SJSA1 (cell line): ENCODE data around the gene MIGA1. TPM values are rescaled to one million over a fixed set of nuclear protein-coding genes. Genes with fewer than 3 reads are reported as not detected.
"Not testable (repeated sequence)": the region's sequence is repeated elsewhere in the genome, so short reads cannot be mapped to it uniquely, and the experiment has no call there.

Source experiments
- DNase-seq, 2 experiments: peaks; one replicate each; pipeline ENCODE4 v3.0.0-alpha.2; 2015 to 2020; ENCODE audit warnings: low spot score in 2 of 2, low read depth in 1 of 2
- H3K27ac ChIP-seq: fragments of 250-450 bp; sonication (Bioruptor Pico); 2 replicates; pipeline ENCODE4 v1.5.1; 2020; ENCODE audit warnings: mild to moderate bottlenecking, moderate library complexity
- H3K27me3 ChIP-seq: fragments of 250-450 bp; sonication (Bioruptor Pico); replicated peaks from 2 replicates; pipeline ENCODE4 v1.5.1; 2020; ENCODE audit warnings: mild to moderate bottlenecking, moderate library complexity
- H3K36me3 ChIP-seq: fragments of 250-450 bp; sonication (Bioruptor Pico); 2 replicates; pipeline ENCODE4 v1.5.1; 2020; ENCODE audit warnings: mild to moderate bottlenecking
- H3K4me1 ChIP-seq: fragments of 250-450 bp; sonication (Bioruptor Pico); replicated peaks from 2 replicates; pipeline ENCODE4 v1.6.1; 2021; ENCODE audit warnings: mild to moderate bottlenecking
- H3K4me3 ChIP-seq: fragments of 250-450 bp; sonication (Bioruptor Pico); 2 replicates; pipeline ENCODE4 v1.5.1; 2020; ENCODE audit warnings: mild to moderate bottlenecking
- H3K9me3 ChIP-seq: fragments of 250-450 bp; sonication (Bioruptor Pico); replicated peaks from 2 replicates; pipeline ENCODE4 v1.5.1; 2020; ENCODE audit warnings: mild to moderate bottlenecking
- total RNA-seq: library from RNA; depleted of rRNA; stranded (reverse); fragments of >200 nt; shearing (Covaris generic); gene quantifications from 2 replicates; pipeline ENCODE4 v1.2.3, GENCODE V29; 2014

Gene MIGA1
- total RNA-seq, 1 experiment from 2014 or later = 13.2 TPM

- no peak for DNase-seq
- H3K4me3 ChIP-seq = no peak overlapping the region
These were observed 40.7 kb downstream of the MIGA1 start for GRCh38 chr1:77820121-77820520.

GRCh38 chr1:77824079-77824478, 44.6 kb downstream of the MIGA1 start:
- peak overlapping the region; percentile 82 for H3K27ac ChIP-seq
- H3K36me3 ChIP-seq = peaks cover 42% of the 10 kb centered on the region
- H3K27me3 ChIP-seq = no peaks in the 10 kb centered on the region
- DNase-seq = peak; percentile 57 to 61
- no peak overlapping the region for H3K4me3 ChIP-seq
- H3K4me1 ChIP-seq = peaks cover 34% of the 10 kb centered on the region
- H3K9me3 ChIP-seq = no peaks in the 10 kb centered on the region

More at GRCh38 chr1:77820121-77820520, 40.7 kb downstream of the MIGA1 start:
- Histone ChIP-seq H3K27me3 (no peaks in the 10 kb centered on the region), H3K4me1 (peaks cover 28% of the 10 kb centered on the region), H3K9me3 (no peaks in the 10 kb centered on the region), H3K36me3 (peaks cover 41% of the 10 kb centered on the region), H3K27ac (no peak overlapping the region)

GRCh38 chr1:77824694-77825093, 45.2 kb downstream of the MIGA1 start:
- Histone ChIP-seq H3K27me3 (no peaks in the 10 kb centered on the region), H3K4me1 (peaks cover 34% of the 10 kb centered on the region), H3K36me3 (peaks cover 38% of the 10 kb centered on the region), H3K9me3 (no peaks in the 10 kb centered on the region), H3K27ac (peak overlapping the region; percentile 82), H3K4me3 (no peak overlapping the region)
- no peak for DNase-seq

- no peak overlapping the region for H3K27ac ChIP-seq
- H3K27me3 ChIP-seq = no peaks in the 10 kb centered on the region
- H3K36me3 ChIP-seq = peaks cover 33% of the 10 kb centered on the region
- peaks cover 34% of the 10 kb centered on the region for H3K4me1 ChIP-seq
- H3K9me3 ChIP-seq = no peaks in the 10 kb centered on the region
- no peak overlapping the region for H3K4me3 ChIP-seq
- DNase-seq = no peak
These were observed 45.8 kb downstream of the MIGA1 start for GRCh38 chr1:77825131-77825709.

- peaks cover 34% of the 10 kb centered on the region for H3K4me1 ChIP-seq
- not testable (repeated sequence) for DNase-seq, H3K27me3 ChIP-seq, H3K9me3 ChIP-seq, H3K4me3 ChIP-seq, H3K27ac ChIP-seq
- H3K36me3 ChIP-seq = peaks cover 30% of the 10 kb centered on the region
These were observed 47.4 kb downstream of the MIGA1 start for GRCh38 chr1:77826851-77827250.

- Histone ChIP-seq H3K4me3 (no peak overlapping the region), H3K27ac (no peak overlapping the region), H3K27me3 (no peaks in the 10 kb centered on the region), H3K4me1 (peaks cover 46% of the 10 kb centered on the region), H3K9me3 (no peaks in the 10 kb centered on the region), H3K36me3 (peaks cover 22% of the 10 kb centered on the region)
- no peak for DNase-seq
These were observed 48.6 kb downstream of the MIGA1 start for GRCh38 chr1:77828098-77828497.

- H3K9me3 ChIP-seq = no peaks in the 10 kb centered on the region
- no peak for DNase-seq
These were observed 50.4 kb downstream of the MIGA1 start for GRCh38 chr1:77829851-77830250.

GRCh38 chr1:77830946-77831345, 51.5 kb downstream of the MIGA1 start:
- no peaks in the 10 kb centered on the region for H3K27me3 ChIP-seq
- DNase-seq = no peak
- no peak overlapping the region for H3K4me3 ChIP-seq
- H3K9me3 ChIP-seq = no peaks in the 10 kb centered on the region
- H3K4me1 ChIP-seq = peaks cover 49% of the 10 kb centered on the region
- no peak overlapping the region for H3K27ac ChIP-seq
- peaks cover 7% of the 10 kb centered on the region for H3K36me3 ChIP-seq

More at GRCh38 chr1:77829851-77830250, 50.4 kb downstream of the MIGA1 start:
- Histone ChIP-seq H3K27me3 (no peaks in the 10 kb centered on the region), H3K4me1 (peaks cover 50% of the 10 kb centered on the region), H3K27ac (no peak overlapping the region), H3K36me3 (peaks cover 15% of the 10 kb centered on the region), H3K4me3 (no peak overlapping the region)

- no peak overlapping the region for H3K4me3 ChIP-seq
- peaks cover 7% of the 10 kb centered on the region for H3K36me3 ChIP-seq
- peak overlapping the region; percentile 63 for H3K27ac ChIP-seq
- no peaks in the 10 kb centered on the region for H3K27me3 ChIP-seq
- no peaks in the 10 kb centered on the region for H3K9me3 ChIP-seq
- peaks cover 49% of the 10 kb centered on the region for H3K4me1 ChIP-seq
- DNase-seq = no peak
These were observed 52.1 kb downstream of the MIGA1 start for GRCh38 chr1:77831566-77831965.

- H3K27me3 ChIP-seq = no peaks in the 10 kb centered on the region
- no peaks in the 10 kb centered on the region for H3K9me3 ChIP-seq
- peaks cover 7% of the 10 kb centered on the region for H3K36me3 ChIP-seq
- H3K4me1 ChIP-seq = peaks cover 49% of the 10 kb centered on the region
- DNase-seq = peak in 1 of 2 experiments; percentile 55
- peak overlapping the region; percentile 63 for H3K27ac ChIP-seq
- H3K4me3 ChIP-seq = no peak overlapping the region
These were observed 52.7 kb downstream of the MIGA1 start for GRCh38 chr1:77831976-77832711.

- peaks cover 56% of the 10 kb centered on the region for H3K4me1 ChIP-seq
- peaks cover 7% of the 10 kb centered on the region for H3K36me3 ChIP-seq
- DNase-seq = peak in 1 of 2 experiments; percentile 77
- H3K27me3 ChIP-seq = no peaks in the 10 kb centered on the region
- no peaks in the 10 kb centered on the region for H3K9me3 ChIP-seq
- H3K4me3 ChIP-seq = no peak overlapping the region
- peak overlapping the region; percentile 63 for H3K27ac ChIP-seq
These were observed 53.5 kb downstream of the MIGA1 start for GRCh38 chr1:77832901-77833300.

GRCh38 chr1:77833521-77834100, 54.2 kb downstream of the MIGA1 start:
- Histone ChIP-seq H3K36me3 (peaks cover 4% of the 10 kb centered on the region), H3K4me3 (no peak overlapping the region), H3K9me3 (no peaks in the 10 kb centered on the region), H3K4me1 (peaks cover 57% of the 10 kb centered on the region), H3K27ac (peak overlapping the region; percentile 63), H3K27me3 (no peaks in the 10 kb centered on the region)
- peak in 1 of 2 experiments; percentile 26 for DNase-seq

- Histone ChIP-seq H3K4me3 (no peak overlapping the region), H3K36me3 (peaks cover 4% of the 10 kb centered on the region), H3K27ac (0 out of 2 replicates have a peak overlapping the region, but pooled peaks have one; percentile 23), H3K4me1 (peaks cover 57% of the 10 kb centered on the region), H3K27me3 (no peaks in the 10 kb centered on the region), H3K9me3 (no peaks in the 10 kb centered on the region)
- peak in 1 of 2 experiments; percentile 50 for DNase-seq
These were observed 55.4 kb downstream of the MIGA1 start for GRCh38 chr1:77834771-77835334.

- no peak for DNase-seq
- peaks cover 11% of the 10 kb centered on the region for H3K36me3 ChIP-seq
- H3K4me3 ChIP-seq = no peak overlapping the region
These were observed 62.1 kb downstream of the MIGA1 start for GRCh38 chr1:77841574-77841973.

More at GRCh38 chr1:77841574-77841973, 62.1 kb downstream of the MIGA1 start:
- Histone ChIP-seq H3K27ac (no peak overlapping the region), H3K27me3 (no peaks in the 10 kb centered on the region), H3K4me1 (peaks cover 8% of the 10 kb centered on the region), H3K9me3 (no peaks in the 10 kb centered on the region)
